Thyroid gland (tissue), 4 donors: Measurements from ENCODE around the gene PDZRN3.

ENCODE experiments used
- POLR2A ChIP-seq, 2 donors: fragments of 450-650 bp; IDR thresholded peaks; one replicate each; pipeline ENCODE4 v1.6.1; 2017; ENCODE audit warnings: antibody characterized with exemption in 2 of 2, mild to moderate bottlenecking in 2 of 2, moderate library complexity in 1 of 2
- TF ChIP-seq, protein P1 (sequence below), 6 experiments: fragments of 200-600 bp in 3 of 6; fragments of 450-650 bp in 3 of 6; sonication (generic) in 3 of 6; IDR thresholded peaks; one replicate each; pipeline ENCODE4 v1.5.1; 2016 to 2019; ENCODE audit warnings: antibody characterized with exemption in 6 of 6, mild to moderate bottlenecking in 2 of 6, inconsistent platforms in 1 of 6, moderate library complexity in 1 of 6

DNA sequence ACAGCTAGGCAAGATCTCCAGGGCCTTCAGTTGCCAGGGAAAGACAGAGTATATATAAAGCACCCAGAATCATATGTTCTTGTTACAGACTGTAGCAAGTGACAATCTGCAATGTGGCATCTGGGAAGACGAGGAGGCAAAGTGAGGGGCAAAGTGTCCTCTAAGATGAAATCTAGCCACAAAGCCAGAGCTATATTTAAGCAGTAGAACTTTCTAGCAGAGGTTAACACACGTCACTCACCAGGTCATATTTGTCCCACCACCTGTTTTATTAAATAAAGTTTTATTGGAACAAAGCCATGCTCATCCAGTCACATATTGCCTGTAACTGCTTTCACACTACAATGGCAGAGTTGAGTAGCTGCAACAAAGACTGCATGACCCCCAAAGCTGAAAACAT is 51.5 kb downstream of the PDZRN3 start:
- TF ChIP-seq, protein P1, sequence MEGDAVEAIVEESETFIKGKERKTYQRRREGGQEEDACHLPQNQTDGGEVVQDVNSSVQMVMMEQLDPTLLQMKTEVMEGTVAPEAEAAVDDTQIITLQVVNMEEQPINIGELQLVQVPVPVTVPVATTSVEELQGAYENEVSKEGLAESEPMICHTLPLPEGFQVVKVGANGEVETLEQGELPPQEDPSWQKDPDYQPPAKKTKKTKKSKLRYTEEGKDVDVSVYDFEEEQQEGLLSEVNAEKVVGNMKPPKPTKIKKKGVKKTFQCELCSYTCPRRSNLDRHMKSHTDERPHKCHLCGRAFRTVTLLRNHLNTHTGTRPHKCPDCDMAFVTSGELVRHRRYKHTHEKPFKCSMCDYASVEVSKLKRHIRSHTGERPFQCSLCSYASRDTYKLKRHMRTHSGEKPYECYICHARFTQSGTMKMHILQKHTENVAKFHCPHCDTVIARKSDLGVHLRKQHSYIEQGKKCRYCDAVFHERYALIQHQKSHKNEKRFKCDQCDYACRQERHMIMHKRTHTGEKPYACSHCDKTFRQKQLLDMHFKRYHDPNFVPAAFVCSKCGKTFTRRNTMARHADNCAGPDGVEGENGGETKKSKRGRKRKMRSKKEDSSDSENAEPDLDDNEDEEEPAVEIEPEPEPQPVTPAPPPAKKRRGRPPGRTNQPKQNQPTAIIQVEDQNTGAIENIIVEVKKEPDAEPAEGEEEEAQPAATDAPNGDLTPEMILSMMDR (IDR thresholded peaks at IDR 0.05) = no peak
- no peak for TF ChIP-seq POLR2A (IDR thresholded peaks at IDR 0.05)
